Natural killer cell treated with Interleukin-12 subunit alpha and Interleukin-12 subunit beta and Interleukin-15 and Interleukin-18, amount 100 ng/mL, for 72 hours (primary cell): ENCODE measurements around the gene HOMER3. TPM values are rescaled to one million over a fixed set of nuclear protein-coding genes. Genes with fewer than 3 reads are reported as not detected.

ENCODE experiments used
- ATAC-seq, 2 donors: fragments of 150-1000 bp; cut with Tn5 transposase in 1 of 2; sonication (Bioruptor Pico), chemical (Tn5 transposase) in 1 of 2; 2 replicates each; pipeline ENCODE4 v1.10.0; 2021
- DNase-seq: peaks from one replicate; pipeline ENCODE4 v3.0.0; 2022; ENCODE audit warnings: low spot score
- H3K27ac Mint-ChIP-seq, 2 donors: 1 replicate in 1 of 2; 2 replicates in 1 of 2; pipeline ENCODE4 v1.8.0; 2022; ENCODE audit warnings: mixed read lengths in 2 of 2, mild to moderate bottlenecking in 1 of 2, moderate library complexity in 1 of 2
- H3K27me3 Mint-ChIP-seq, 2 donors: 1 replicate in 1 of 2; 2 replicates in 1 of 2; pipeline ENCODE4 v1.8.0; 2022; ENCODE audit warnings: mixed read lengths in 2 of 2
- H3K36me3 Mint-ChIP-seq: one replicate; pipeline ENCODE4 v1.8.0; 2022; ENCODE audit warnings: mixed read lengths
- H3K4me1 Mint-ChIP-seq, 2 donors: 1 replicate in 1 of 2; 2 replicates in 1 of 2; pipeline ENCODE4 v1.8.0; 2022; ENCODE audit warnings: low read depth in 2 of 2, mixed read lengths in 2 of 2, mild to moderate bottlenecking in 1 of 2
- H3K4me3 Mint-ChIP-seq: one replicate; pipeline ENCODE4 v1.8.0; 2022; ENCODE audit warnings: mixed read lengths
- H3K9me3 Mint-ChIP-seq: 2 replicates; pipeline ENCODE4 v1.8.0; 2022; ENCODE audit warnings: mixed read lengths
- total RNA-seq, 2 donors: library from RNA; stranded (reverse); gene quantifications; one replicate each; pipeline ENCODE4 v1.2.3, GENCODE V29; 2022

The HOMER3 gene
- total RNA-seq, 2 donors from 2014 or later, result 0.86 TPM; not detected in 1

- Mint-ChIP-seq H3K4me3 (no peak overlapping the region), H3K27me3 (peaks cover 11 to 14% of the 10 kb centered on the region in 2 donors), H3K27ac (no peak overlapping the region)
Observed at GRCh38 chr19:18948075-18948975, 7.3 kb upstream of the HOMER3 start.

GRCh38 chr19:18946918-18947317, 5.9 kb upstream of the HOMER3 start:
- Mint-ChIP-seq H3K9me3 (no peaks in the 10 kb centered on the region), H3K27me3 (peaks cover 18 to 22% of the 10 kb centered on the region in 2 donors), H3K36me3 (no peaks in the 10 kb centered on the region), H3K4me1 (peaks cover 0 to 2% of the 10 kb centered on the region in 2 donors), H3K4me3 (no peak overlapping the region), H3K27ac (no peak overlapping the region)
- DNase-seq (no peak), ATAC-seq (no peak)

More at GRCh38 chr19:18948075-18948975, 7.3 kb upstream of the HOMER3 start:
- no peaks in the 10 kb centered on the region for H3K36me3 Mint-ChIP-seq
- H3K9me3 Mint-ChIP-seq, result no peaks in the 10 kb centered on the region
- DNase-seq (no peak), ATAC-seq (peak in 1 of 2 donors; percentile 12)
- H3K4me1 Mint-ChIP-seq, result peaks cover 0 to 2% of the 10 kb centered on the region in 2 donors

- peaks cover 0 to 5% of the 10 kb centered on the region in 2 donors for H3K4me1 Mint-ChIP-seq
- no peak for ATAC-seq
- no peaks in the 10 kb centered on the region for H3K36me3 Mint-ChIP-seq
- no peaks in the 10 kb centered on the region for H3K9me3 Mint-ChIP-seq
- H3K27ac Mint-ChIP-seq, result no peak overlapping the region
- no peak overlapping the region for H3K4me3 Mint-ChIP-seq
- DNase-seq, result no peak
- H3K27me3 Mint-ChIP-seq, result peaks cover 16 to 20% of the 10 kb centered on the region in 2 donors
Observed at GRCh38 chr19:18946335-18946734, 5.3 kb upstream of the HOMER3 start.

GRCh38 chr19:18945297-18945696, 4.3 kb upstream of the HOMER3 start:
- H3K9me3 Mint-ChIP-seq, result no peaks in the 10 kb centered on the region
- peaks cover 0 to 6% of the 10 kb centered on the region in 2 donors for H3K4me1 Mint-ChIP-seq
- no peak overlapping the region for H3K27ac Mint-ChIP-seq
- H3K4me3 Mint-ChIP-seq, result no peak overlapping the region
- ATAC-seq, result no peak
- peaks cover 16 to 22% of the 10 kb centered on the region in 2 donors for H3K27me3 Mint-ChIP-seq
- H3K36me3 Mint-ChIP-seq, result no peaks in the 10 kb centered on the region
- DNase-seq, result no peak

GRCh38 chr19:18943465-18943864, 2.4 kb upstream of the HOMER3 start:
- no peak for ATAC-seq
- Mint-ChIP-seq H3K4me1 (peaks cover 0 to 7% of the 10 kb centered on the region in 2 donors), H3K27ac (no peak overlapping the region), H3K36me3 (no peaks in the 10 kb centered on the region), H3K4me3 (no peak overlapping the region), H3K9me3 (no peaks in the 10 kb centered on the region), H3K27me3 (peaks cover 29 to 31% of the 10 kb centered on the region in 2 donors)
- DNase-seq, result no peak

GRCh38 chr19:18942692-18943091, 1.7 kb upstream of the HOMER3 start:
- H3K4me1 Mint-ChIP-seq, result peaks cover 0 to 7% of the 10 kb centered on the region in 2 donors
- DNase-seq, result no peak
- H3K4me3 Mint-ChIP-seq, result peak overlapping the region; percentile 39
- no peaks in the 10 kb centered on the region for H3K9me3 Mint-ChIP-seq
- H3K27me3 Mint-ChIP-seq, result peaks cover 29 to 31% of the 10 kb centered on the region in 2 donors
- no peak for ATAC-seq
- no peaks in the 10 kb centered on the region for H3K36me3 Mint-ChIP-seq
- H3K27ac Mint-ChIP-seq, result peak overlapping the region in 1 of 2 donors; percentile 26

- ATAC-seq, result no peak
- peaks cover 0 to 7% of the 10 kb centered on the region in 2 donors for H3K4me1 Mint-ChIP-seq
- no peaks in the 10 kb centered on the region for H3K36me3 Mint-ChIP-seq
- peak overlapping the region in 1 of 2 donors; percentile 26 for H3K27ac Mint-ChIP-seq
- peak overlapping the region; percentile 39 for H3K4me3 Mint-ChIP-seq
- DNase-seq, result no peak
- peaks cover 29 to 31% of the 10 kb centered on the region in 2 donors for H3K27me3 Mint-ChIP-seq
- no peaks in the 10 kb centered on the region for H3K9me3 Mint-ChIP-seq
Observed at GRCh38 chr19:18941628-18942354, 774 bp upstream of the HOMER3 start.

GRCh38 chr19:18939922-18940768, 872 bp downstream of the HOMER3 start:
- Mint-ChIP-seq H3K36me3 (no peaks in the 10 kb centered on the region), H3K27ac (no peak overlapping the region), H3K9me3 (no peaks in the 10 kb centered on the region), H3K27me3 (peaks cover 21 to 26% of the 10 kb centered on the region in 2 donors), H3K4me1 (peaks cover 0 to 7% of the 10 kb centered on the region in 2 donors), H3K4me3 (peak overlapping the region; percentile 61)
- ATAC-seq (peak in 1 of 2 donors; percentile 14), DNase-seq (no peak)

- DNase-seq (no peak), ATAC-seq (no peak)
- Mint-ChIP-seq H3K9me3 (no peaks in the 10 kb centered on the region), H3K27me3 (peaks cover 21 to 28% of the 10 kb centered on the region in 2 donors), H3K4me1 (peaks cover 0 to 7% of the 10 kb centered on the region in 2 donors), H3K36me3 (no peaks in the 10 kb centered on the region), H3K27ac (no peak overlapping the region), H3K4me3 (peak overlapping the region; percentile 61)
Observed at GRCh38 chr19:18939163-18939562, 1.9 kb downstream of the HOMER3 start.

- no peak for DNase-seq
- H3K9me3 Mint-ChIP-seq, result no peaks in the 10 kb centered on the region
- H3K4me3 Mint-ChIP-seq, result peak overlapping the region; percentile 39
- no peak for ATAC-seq
- H3K27me3 Mint-ChIP-seq, result peaks cover 0 to 6% of the 10 kb centered on the region in 2 donors
- peaks cover 0 to 3% of the 10 kb centered on the region in 2 donors for H3K4me1 Mint-ChIP-seq
- no peak overlapping the region for H3K27ac Mint-ChIP-seq
- no peaks in the 10 kb centered on the region for H3K36me3 Mint-ChIP-seq
Observed at GRCh38 chr19:18933297-18933696, 7.7 kb downstream of the HOMER3 start.

- Mint-ChIP-seq H3K27ac (no peak overlapping the region), H3K36me3 (no peaks in the 10 kb centered on the region), H3K4me3 (peak overlapping the region; percentile 52), H3K4me1 (peaks cover 0 to 3% of the 10 kb centered on the region in 2 donors), H3K27me3 (peaks cover 0 to 6% of the 10 kb centered on the region in 2 donors), H3K9me3 (no peaks in the 10 kb centered on the region)
- ATAC-seq, result peak; percentile 90 to 95
- peak; percentile 84 for DNase-seq
Observed at GRCh38 chr19:18932216-18932841, 8.7 kb downstream of the HOMER3 start.

- ATAC-seq, result no peak
- no peak for DNase-seq
- peaks cover 0 to 6% of the 10 kb centered on the region in 2 donors for H3K27me3 Mint-ChIP-seq
- no peak overlapping the region for H3K27ac Mint-ChIP-seq
- H3K9me3 Mint-ChIP-seq, result no peaks in the 10 kb centered on the region
- H3K4me3 Mint-ChIP-seq, result no peak overlapping the region
- no peaks in the 10 kb centered on the region for H3K36me3 Mint-ChIP-seq
- peaks cover 0 to 3% of the 10 kb centered on the region in 2 donors for H3K4me1 Mint-ChIP-seq
Observed at GRCh38 chr19:18931316-18932162, 9.5 kb downstream of the HOMER3 start.
